Measurements from ENCODE around the gene LSAMP. TPM values are rescaled to one million over a fixed set of nuclear protein-coding genes. Genes with fewer than 3 reads are reported as not detected.

Gene LSAMP
- total RNA-seq, 1 experiment from 2014 or later: 3.1 TPM

DNA sequence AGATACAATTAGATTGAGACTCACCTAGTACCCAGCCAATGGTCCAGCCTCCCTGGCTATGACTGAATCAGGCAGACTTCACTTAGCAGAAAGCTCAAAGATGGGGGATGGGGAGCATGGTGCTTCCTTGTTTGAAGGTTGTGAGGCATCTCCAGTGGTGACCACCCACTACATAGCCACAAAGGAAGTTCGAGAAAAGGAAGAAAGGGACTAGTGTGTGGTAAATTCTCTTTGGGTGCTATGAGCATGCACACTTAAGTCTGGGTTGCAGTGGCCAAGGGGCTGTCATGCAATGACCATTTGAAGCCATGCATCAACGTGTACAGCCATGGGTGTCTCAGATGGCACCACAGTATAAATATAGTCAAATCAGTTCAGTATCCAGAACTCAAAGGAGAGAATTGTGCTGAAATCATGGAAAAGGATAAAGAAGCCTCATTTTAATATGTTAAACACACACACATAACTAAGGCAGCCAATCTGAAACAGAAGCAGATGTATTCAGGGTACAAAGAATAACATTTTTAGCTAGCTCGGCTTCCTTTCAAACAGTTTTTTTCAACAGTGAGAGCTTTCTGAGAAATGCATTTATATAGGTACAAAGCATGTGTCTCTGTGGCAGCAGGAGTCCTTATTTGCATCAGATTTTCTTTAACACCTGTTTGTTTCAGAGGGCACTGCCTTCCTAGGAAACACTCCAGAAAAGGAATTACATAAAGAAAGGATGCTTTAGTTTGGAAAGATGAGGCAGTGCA, 546.5 kb downstream of the LSAMP start:
- ATAC-seq: no peak
- no peak for DNase-seq (ENCODE audit: low read depth, low spot score)
- Histone ChIP-seq H3K36me3 (ENCODE audit: control insufficient read depth, insufficient read depth, low read length) (no peaks in the 10 kb centered on the region), H3K27ac (ENCODE audit: low read length) (no peak overlapping the region), H3K27me3 (ENCODE audit: control insufficient read depth, insufficient read depth, low read length) (no peaks in the 10 kb centered on the region), H3K4me1 (ENCODE audit: control insufficient read depth, insufficient read depth, low read length) (no peaks in the 10 kb centered on the region), H3K9me3 (ENCODE audit: control insufficient read depth, insufficient read depth, low read depth, low read length) (no peaks in the 10 kb centered on the region), H3K4me3 (ENCODE audit: low read depth in 2 of 2, low read length in 2 of 2) (no peak overlapping the region)
- TF ChIP-seq, protein P1, sequence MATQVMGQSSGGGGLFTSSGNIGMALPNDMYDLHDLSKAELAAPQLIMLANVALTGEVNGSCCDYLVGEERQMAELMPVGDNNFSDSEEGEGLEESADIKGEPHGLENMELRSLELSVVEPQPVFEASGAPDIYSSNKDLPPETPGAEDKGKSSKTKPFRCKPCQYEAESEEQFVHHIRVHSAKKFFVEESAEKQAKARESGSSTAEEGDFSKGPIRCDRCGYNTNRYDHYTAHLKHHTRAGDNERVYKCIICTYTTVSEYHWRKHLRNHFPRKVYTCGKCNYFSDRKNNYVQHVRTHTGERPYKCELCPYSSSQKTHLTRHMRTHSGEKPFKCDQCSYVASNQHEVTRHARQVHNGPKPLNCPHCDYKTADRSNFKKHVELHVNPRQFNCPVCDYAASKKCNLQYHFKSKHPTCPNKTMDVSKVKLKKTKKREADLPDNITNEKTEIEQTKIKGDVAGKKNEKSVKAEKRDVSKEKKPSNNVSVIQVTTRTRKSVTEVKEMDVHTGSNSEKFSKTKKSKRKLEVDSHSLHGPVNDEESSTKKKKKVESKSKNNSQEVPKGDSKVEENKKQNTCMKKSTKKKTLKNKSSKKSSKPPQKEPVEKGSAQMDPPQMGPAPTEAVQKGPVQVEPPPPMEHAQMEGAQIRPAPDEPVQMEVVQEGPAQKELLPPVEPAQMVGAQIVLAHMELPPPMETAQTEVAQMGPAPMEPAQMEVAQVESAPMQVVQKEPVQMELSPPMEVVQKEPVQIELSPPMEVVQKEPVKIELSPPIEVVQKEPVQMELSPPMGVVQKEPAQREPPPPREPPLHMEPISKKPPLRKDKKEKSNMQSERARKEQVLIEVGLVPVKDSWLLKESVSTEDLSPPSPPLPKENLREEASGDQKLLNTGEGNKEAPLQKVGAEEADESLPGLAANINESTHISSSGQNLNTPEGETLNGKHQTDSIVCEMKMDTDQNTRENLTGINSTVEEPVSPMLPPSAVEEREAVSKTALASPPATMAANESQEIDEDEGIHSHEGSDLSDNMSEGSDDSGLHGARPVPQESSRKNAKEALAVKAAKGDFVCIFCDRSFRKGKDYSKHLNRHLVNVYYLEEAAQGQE (IDR thresholded peaks at IDR 0.05; ENCODE audit: insufficient read depth in 1 of 2, low read depth in 2 of 2, low read length in 1 of 2): no peak
- TF ChIP-seq SIN3A (IDR thresholded peaks at IDR 0.05; ENCODE audit: borderline replicate concordance, insufficient read depth, low read depth, low read length) (no peak), POLR2AphosphoS5 (IDR thresholded peaks at IDR 0.05; ENCODE audit: low read depth, low read length) (no peak), TCF7L2 (IDR thresholded peaks at IDR 0.05; ENCODE audit: low read depth, low read length) (no peak)
- TF ChIP-seq, protein P2, sequence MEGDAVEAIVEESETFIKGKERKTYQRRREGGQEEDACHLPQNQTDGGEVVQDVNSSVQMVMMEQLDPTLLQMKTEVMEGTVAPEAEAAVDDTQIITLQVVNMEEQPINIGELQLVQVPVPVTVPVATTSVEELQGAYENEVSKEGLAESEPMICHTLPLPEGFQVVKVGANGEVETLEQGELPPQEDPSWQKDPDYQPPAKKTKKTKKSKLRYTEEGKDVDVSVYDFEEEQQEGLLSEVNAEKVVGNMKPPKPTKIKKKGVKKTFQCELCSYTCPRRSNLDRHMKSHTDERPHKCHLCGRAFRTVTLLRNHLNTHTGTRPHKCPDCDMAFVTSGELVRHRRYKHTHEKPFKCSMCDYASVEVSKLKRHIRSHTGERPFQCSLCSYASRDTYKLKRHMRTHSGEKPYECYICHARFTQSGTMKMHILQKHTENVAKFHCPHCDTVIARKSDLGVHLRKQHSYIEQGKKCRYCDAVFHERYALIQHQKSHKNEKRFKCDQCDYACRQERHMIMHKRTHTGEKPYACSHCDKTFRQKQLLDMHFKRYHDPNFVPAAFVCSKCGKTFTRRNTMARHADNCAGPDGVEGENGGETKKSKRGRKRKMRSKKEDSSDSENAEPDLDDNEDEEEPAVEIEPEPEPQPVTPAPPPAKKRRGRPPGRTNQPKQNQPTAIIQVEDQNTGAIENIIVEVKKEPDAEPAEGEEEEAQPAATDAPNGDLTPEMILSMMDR (IDR thresholded peaks at IDR 0.05): no peak
- ChIA-PET CTCF (no interaction called here), POLR2A (no interaction called here)
- intact Hi-C loops (cut with micrococcal nuclease; ENCODE audit: unreplicated experiment): no loop called here
- in situ Hi-C loops (cut with HindIII; ENCODE audit: low pct_unique_long_range_greater_than_20kb, low sequenced_read_pairs): no loop called here
- no TSS peak for BruUV-seq (replicated peaks)

DNA sequence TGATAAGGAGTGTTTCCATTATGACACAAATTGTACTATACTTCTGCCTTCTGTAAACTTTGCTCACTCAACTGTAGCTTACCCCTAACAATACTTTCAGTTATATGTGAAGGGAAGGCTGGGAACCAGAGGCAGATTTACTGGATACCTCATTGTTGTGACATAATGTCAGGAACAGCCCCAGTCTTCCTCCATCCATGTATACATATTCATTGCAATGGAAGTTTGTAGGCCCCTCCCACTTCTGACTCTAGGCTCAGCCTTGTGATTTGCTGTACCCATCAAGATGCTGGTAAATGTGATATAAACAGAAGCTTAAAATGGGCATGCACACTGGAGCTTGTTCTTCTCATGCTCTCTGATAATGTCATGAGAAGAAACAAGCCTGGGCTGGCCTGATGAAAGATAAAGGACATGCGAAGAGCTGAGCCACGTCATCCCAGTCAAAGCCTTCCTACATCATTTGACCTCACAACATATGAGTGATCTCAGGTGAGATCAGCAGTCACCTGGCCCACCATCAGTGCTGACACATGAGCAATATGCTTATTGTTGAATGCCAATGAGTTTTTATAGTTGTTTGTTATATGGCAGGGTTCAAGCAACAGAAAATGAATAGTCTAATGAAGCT, 554.2 kb downstream of the LSAMP start:
- Histone ChIP-seq H3K4me1 (ENCODE audit: control insufficient read depth, insufficient read depth, low read length) (no peaks in the 10 kb centered on the region), H3K27ac (ENCODE audit: low read length) (no peak overlapping the region), H3K36me3 (ENCODE audit: control insufficient read depth, insufficient read depth, low read length) (no peaks in the 10 kb centered on the region), H3K9me3 (ENCODE audit: control insufficient read depth, insufficient read depth, low read depth, low read length) (no peaks in the 10 kb centered on the region), H3K27me3 (ENCODE audit: control insufficient read depth, insufficient read depth, low read length) (no peaks in the 10 kb centered on the region), H3K4me3 (ENCODE audit: low read depth in 2 of 2, low read length in 2 of 2) (no peak overlapping the region)
- in situ Hi-C loops (cut with HindIII; ENCODE audit: low pct_unique_long_range_greater_than_20kb, low sequenced_read_pairs): no loop called here
- no peak for ATAC-seq
- CTCF ChIA-PET: no interaction called here
- POLR2A ChIA-PET: no interaction called here
- intact Hi-C loops (cut with micrococcal nuclease; ENCODE audit: unreplicated experiment): no loop called here
- DNase-seq (ENCODE audit: low read depth, low spot score): no peak
- BruUV-seq (replicated peaks): no TSS peak
- TF ChIP-seq SIN3A (IDR thresholded peaks at IDR 0.05; ENCODE audit: borderline replicate concordance, insufficient read depth, low read depth, low read length) (no peak), POLR2AphosphoS5 (IDR thresholded peaks at IDR 0.05; ENCODE audit: low read depth, low read length) (no peak), TCF7L2 (IDR thresholded peaks at IDR 0.05; ENCODE audit: low read depth, low read length) (no peak)
- TF ChIP-seq, protein P2 (IDR thresholded peaks at IDR 0.05): no peak
- TF ChIP-seq, protein P1 (IDR thresholded peaks at IDR 0.05; ENCODE audit: insufficient read depth in 1 of 2, low read depth in 2 of 2, low read length in 1 of 2): no peak
